GM18868 (cell line): ENCODE measurements around the gene IRAK4.
"Not testable (repeated sequence)": the region's sequence is repeated elsewhere in the genome, so short reads cannot be mapped to it uniquely, and the experiment has no call there.

Experiments used
- ATAC-seq: cut with Tn5 transposase; IDR thresholded peaks from one replicate; pipeline ENCODE4 v1.9.1; 2021; ENCODE audit warnings: mild to moderate bottlenecking, moderate library complexity; ENCODE audit not compliant: unreplicated experiment

IRAK4 gene

DNA sequence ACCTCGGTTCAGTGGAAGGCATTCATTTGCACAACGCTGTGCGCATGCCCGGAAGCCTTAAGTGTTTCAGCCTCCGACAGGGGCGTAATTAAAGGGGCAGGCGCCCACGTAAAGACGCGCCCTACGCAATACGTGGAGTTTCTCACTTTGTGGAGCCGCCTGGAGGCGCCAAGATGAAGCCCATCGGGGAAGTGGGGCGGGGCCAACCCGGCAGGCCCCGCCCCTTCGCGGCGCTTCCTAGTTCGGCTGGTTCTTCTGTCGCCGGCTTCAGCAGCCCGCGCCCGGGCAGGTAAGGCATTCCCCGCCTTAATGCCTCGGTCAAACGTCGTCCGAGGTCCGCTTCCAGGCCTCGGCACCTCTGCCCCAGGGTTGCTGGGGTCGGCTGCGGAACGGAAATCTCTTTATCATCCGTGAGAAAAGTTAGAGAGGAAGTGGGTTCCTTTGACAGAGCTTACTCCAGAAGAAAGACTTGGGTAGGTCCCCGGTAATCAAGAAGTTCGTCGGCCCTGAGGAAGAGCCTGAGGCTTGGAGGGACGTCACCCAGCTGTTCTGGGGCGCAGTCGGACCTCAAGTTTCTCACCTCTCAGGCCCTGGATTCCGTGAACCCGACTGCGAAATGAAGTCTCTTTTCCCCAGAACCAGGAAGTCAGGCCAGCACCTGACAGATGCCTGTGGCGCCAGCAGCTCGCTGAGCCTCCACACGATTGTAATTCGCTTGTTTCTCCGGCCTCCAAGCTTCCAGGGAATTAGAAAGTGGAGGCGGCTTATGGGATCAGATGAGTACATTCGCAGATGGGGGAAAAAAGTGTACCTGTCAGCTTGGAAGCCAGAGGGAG, at the start of gene IRAK4, which contains the start of gene PUS7L:
Gene IRAK4, plus strand, starts transcription at position 224 of the 836 bp plus-strand sequence. CDS start 9,161 bp downstream, outside the sequence.
Gene PUS7L, minus strand, starts transcription at position 63 of the 836 bp plus-strand sequence. CDS start 3,545 bp downstream, outside the sequence.
- ATAC-seq: peak; percentile 96

DNA sequence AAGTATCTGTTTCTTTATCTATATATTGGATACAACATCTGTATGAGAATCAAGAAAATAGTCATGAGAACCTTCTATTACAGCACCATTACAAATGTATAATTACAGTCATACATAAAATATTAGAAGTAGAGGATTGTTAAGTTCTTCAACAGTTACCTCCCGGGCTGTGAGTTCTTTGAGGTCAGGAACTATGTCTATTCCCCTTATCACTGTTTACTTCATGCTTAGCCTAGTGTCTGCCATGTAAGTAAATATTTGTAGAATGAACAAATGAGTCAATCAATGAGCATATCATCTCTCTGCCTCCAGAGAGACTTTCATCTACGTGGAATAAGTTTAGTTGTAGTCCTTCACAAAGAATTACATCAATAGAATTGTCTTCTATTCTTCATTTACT, 47.4 kb upstream of the IRAK4 start:
- no peak for ATAC-seq

DNA sequence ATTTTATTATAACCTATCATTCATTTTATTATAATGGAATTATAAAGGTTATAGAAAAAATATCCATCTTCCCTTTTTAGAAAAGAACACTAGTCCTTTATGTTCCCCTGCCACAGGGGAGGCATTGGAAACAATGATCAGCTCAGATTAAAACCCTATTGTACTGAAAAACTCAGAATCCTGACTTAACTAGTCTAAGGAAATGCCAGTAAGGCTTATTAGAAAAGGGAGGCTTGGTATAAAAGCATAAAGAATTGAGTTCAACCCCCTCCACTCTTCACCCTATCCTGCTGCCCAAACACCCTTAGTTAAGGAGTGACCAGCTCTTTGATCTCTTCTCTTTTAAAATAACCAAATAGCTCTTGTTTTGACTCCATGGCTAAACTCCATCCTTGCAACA, 36.1 kb upstream of the IRAK4 start:
- ATAC-seq: no peak

DNA sequence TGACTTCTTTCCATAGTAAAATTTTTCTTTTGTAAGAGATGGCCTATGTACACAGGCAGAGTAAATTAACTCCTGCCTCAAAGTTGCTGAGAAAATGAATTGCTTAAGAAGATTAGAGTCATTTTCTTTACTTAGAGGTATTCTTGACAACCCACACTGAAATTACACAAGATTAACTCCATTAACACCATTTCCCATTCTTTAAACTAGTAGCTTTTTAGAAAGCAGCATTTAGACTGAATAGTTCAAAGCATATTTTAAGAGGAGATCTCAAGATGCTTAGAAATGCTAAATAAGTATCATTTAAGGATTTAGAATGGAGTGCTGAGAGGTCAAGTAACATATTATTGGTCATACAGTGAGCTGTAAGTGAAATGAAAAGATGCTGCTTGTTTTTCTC, 35.6 kb upstream of the IRAK4 start:
- ATAC-seq: no peak

DNA sequence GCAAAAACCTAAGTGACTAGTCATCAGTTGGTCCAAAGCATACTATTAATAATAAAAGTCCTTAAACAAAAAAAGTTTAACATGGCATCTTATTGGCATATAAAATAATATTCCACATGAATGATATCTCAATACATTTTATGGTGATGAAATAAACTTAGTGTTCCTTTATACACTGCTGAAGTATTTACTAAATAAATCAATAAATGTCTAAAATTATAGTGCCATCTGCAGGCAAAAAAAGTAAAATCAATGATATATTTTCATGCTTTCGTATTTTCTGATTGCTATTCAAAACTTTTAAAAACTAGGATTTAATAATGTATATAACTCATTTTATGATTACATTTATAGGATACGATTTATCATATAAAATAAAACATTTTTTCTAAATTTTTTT, 30.6 kb upstream of the IRAK4 start:
- no peak for ATAC-seq

DNA sequence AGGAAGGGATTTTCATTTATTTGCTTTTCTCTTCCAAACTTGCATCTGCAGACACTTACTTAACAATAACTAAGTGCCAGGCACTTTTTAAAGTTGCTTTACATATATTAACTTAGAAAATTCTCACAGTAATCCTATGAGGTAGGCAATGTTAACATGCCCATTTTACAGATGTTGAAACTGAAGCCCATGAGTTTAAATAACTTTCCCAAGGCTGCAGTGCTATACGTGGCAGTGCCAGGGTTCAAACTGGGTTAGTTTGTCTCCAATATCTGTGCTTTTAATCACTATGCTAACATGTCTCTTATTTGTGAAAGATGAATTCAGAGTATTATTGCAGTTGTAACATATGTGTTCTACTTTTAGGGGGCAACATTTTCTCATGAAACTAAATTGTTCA, 30.1 kb upstream of the IRAK4 start:
- ATAC-seq: no peak

DNA sequence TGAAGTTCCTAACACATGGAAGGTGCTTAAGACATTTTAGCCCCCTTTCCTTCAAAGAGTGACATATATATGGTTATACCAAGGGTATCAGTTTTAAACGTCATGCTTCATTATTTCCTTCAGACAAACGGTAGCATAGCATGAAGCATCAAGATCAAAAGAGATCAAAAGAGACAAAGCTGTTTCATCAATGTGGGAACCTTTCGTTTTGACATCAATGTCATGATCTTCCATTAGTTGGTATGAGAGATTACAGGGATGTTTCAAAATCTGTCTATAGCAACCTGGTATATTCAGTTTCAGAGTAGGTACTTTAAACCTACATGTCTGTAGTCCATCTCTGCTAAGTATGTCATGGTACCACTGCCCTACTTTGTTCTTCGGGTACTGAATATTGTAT, 28.5 kb upstream of the IRAK4 start:
- ATAC-seq: no peak

DNA sequence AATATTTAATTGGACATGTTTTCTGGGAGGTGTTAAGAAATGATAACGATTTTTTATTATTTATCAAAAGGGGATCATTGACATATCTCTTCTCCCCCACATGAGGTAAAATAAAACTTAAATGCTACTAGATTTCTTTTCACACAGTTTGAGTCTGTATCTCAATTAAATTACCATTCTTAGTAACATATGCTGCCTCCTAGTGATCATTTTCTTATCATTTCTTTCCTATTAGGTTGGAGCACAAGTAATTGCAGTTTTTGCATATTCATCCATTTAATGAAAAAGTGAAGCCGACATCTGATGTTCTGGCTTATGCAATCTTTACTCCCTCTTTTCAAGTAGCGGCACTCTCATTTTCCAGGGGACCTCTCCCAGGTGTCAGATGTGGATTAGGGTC, 25.1 kb upstream of the IRAK4 start:
- ATAC-seq: no peak

DNA sequence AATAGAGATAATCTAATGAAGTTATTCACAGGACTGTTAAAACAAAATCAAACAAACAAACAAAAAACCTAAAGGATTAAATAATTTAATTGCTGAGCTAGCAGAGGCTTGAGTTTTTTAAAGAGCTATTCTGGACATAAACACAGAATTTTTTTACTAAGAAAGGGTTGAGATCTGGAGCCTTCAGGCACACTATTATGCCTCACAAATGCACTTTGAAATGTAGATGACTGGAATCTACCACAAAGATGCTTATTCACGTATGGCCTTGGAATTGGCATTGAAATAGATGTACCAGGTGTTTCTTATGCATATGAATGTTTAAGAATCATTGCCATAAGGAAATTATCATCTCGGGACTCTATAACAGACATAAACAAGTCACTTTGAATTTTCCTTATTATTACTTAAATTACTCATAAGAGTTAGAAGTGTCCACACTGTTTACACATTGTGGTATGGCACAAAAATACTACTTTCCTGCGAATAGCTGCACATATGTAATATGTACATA, 21.8 kb upstream of the IRAK4 start:
- ATAC-seq: no peak

DNA sequence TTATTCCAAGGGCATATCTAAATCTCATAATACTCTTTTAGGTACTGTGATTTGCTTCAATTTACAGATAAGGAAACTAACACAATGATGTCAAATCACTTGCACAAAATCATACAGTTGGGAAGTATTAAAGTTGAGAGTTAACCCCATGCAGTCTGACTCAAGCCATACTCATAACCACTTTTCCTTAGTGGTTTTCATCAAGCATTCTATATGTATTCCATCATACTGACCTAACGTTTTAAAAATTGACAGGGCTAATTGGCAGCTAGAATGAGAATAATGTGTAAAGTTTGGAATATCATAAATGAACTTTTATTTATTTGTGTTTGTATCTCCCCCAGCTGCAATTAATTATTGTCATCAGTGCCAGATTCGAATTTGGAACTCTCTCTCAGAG, 21.1 kb upstream of the IRAK4 start:
- ATAC-seq: no peak

DNA sequence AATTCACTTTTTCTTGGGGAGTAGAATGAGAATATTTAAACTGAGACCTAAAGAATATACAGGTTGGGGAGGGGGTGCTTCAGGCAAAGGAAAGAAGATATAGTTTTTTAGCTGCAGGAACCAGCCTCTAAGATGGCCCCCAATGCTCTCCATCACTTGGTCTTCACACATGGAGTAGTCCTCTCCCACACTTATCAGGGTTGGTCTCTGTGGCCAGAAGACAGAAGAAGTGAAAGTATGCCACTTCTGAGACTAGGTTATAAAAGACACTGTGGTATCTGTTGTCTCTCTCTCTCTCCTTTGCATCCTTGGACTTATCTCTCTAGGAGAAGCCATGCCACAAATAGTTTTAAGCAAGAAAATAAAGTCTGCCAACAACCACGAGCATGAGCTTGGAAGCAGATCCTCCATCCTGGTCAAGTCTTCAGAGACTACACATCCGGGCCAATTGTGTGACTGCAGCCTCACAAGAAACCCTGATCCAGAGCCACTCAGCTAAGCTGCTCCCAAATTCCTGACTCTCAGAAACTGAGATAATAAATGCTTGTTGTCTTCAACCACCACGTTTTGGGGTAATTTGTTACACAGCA, 18.1 kb upstream of the IRAK4 start:
- ATAC-seq: peak; percentile 89

DNA sequence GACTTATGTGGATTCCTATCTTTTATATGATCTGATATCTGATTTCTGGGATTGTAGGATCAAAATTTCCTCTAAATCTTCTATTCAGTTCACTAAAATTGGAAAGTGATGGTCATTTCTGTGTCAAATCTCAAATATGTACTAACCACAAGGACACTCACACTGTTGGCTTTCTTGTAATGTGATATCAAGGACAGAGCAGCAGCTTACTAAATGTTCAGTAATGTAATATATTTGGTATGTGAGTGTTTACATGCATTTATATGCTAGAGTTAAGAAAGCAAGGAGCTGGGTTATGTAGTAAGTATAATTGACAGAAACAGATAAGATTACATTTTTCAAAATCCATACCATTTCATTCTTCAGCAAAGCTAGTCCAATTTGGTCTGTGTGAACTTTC, 16.6 kb upstream of the IRAK4 start:
- no peak for ATAC-seq

DNA sequence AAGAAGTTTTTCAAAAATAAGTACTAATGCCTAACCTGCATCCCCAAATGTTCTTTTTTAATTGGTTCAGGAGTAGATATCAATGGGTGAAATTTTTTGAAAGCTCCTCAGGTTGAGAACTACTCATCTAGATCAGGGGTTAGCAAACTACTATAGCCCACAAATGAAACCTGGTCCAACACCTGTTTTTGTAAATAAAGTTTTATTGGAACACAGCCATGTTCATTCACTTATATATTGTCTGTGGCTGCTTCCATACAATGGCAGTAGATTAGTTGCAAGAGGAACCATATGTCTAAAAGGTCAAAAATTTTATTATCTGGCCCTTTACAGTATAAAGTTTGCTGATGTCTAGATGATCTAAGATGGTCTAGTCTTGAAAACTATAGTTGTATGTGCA, 13.9 kb upstream of the IRAK4 start:
- ATAC-seq: no peak

DNA sequence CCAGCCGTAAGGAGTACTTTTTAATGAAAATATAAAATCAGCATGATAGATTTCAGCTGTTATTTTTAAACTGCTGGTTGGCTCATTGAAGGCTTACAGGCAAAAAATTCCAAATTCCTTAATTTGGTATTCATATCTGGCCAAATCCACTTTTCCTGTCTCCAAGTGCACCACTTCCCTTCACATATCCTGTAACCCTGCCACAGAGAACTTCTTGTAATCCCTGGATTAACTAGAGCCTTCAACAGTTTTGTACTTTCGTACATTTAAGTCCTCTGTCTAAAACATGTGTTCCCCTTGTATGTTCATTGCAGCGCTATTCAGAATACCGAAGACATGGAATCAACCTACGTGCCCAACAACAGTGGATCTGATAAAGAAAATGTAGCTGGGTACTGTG, 9.7 kb upstream of the IRAK4 start:
- ATAC-seq: no peak

DNA sequence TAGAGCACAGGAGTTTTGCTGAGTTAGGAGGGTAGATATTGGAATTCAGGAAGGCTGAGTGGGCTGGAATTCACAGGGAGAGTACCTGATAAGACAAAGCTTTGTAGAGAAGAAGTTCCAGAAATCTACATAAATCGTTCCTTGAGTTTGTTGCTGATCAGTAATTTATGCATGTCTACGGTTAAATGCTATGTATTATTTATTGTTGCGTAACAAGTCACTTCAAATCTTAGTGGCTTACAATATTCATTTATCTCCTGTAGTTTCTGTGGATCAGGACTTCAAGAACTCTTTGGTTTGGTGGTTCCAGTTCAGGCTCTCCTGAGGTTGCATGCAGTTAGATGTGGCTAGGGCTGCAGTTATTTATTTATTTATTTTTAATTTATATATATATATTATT, 7.9 kb upstream of the IRAK4 start:
- ATAC-seq: no peak

DNA sequence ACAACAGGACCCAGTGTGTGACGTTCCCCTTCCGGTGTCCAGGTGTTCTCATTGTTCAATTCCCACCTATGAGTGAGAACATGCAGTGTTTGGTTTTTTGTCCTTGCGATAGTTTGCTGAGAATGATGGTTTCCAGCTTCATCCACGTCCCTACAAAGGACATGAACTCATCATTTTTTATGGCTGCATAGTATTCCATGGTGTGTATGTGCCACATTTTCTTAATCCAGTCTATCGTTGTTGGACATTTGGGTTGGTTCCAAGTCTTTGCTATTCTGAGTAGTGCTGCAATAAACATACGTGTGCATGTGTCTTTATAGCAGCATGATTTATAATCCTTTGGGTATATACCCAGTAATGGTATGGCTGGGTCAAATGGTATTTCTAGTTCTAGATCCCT, 7.4 kb upstream of the IRAK4 start:
- ATAC-seq: not testable (repeated sequence)

DNA sequence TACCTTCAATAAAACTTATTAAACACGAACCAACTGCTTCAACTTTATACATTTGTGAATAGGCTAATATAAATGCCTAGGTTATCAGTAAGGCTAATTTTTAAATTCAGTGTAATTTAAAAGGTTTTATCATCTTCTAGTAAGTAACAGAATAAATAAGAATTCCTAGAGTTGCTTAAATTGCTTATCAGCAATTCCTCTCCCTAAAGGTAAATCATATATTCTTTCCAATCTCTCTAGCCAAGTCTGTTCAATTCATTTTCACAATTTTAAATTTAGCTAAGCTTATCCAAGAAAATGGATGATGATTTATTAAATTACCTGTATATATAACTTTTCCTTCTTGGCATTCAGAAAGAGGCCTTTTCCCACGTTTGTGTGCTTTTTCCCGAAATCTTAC, 4.7 kb upstream of the IRAK4 start:
- ATAC-seq: no peak

DNA sequence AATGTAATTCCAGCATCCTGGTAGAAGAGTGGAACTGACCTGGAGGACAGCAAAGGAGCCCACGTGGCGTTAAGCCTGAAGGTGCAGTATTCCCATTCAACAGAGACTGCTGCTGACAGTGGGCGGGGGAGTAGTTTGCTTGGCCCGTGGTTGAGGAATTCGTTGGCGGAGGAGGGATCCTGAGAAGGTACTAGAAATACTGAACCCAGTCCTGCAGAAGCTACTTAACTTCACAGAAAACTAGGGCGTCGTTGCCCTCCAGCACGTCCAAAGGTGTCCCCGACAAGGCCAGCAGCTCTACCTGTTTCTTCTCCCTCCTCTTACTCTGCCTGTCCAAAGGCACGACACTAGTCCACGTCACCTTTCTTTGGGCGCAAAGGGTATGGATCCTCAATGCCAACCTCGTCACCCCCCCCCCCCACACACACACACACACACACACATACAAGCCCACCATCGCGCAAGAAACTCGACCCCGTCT, 464 bp upstream of the IRAK4 start:
- ATAC-seq: peak; percentile 2

DNA sequence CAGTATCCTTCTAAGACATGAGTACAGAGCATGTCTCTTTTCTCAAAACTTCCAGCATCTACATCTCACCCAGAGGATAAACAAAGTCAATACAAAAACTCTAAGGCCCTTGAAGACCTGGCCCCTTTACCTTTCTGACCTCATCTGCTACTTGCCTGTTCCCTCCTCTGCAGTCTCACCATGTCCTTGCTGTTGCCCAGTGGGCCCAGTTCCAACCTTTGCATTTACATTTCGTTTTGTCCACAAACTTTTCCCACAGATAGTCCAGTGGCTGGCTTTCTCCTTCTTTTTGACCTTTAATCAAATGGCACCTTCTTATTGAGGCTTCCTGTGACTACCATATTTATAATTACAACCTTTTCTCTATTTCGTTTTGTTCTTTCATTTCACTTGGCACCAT, 1.6 kb downstream of the IRAK4 start:
- ATAC-seq: no peak

DNA sequence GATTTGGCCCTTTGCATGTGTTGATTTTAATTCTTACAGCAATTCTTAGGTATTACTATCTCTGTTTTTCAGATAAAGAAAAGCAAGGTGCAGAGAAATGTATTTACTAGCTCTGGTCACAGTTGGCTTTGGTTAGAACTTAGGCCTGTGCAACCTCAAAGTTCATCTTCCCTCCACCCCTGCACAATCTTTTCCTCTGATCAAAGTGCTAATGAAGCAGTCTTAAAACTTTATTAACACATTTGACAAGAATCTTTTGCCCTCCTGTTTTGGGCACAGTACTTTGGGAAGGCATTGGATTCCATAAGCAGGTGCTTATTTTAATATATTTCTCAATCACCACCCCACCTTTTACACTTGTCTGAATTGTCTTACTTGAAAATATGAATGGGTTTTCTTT, 2.7 kb downstream of the IRAK4 start:
- no peak for ATAC-seq

DNA sequence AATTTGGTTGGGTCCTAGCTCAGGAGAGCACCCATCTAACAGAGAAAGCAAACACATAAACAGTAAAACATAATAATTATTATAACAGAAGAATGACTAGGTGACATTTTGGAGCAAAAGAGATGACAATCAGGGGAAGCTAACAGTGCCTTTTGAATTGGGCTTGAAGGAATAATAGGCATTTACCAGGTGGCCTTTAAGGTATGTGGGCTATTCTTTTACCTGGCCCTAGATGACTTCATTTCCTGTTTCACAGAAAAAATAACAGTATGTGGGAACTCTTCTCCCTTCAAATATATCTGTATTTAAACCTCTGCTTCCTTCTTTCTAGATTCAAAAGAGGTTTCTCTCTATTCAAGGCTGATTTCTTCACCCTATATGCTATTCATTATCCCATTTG, 3.8 kb downstream of the IRAK4 start:
- ATAC-seq: no peak

DNA sequence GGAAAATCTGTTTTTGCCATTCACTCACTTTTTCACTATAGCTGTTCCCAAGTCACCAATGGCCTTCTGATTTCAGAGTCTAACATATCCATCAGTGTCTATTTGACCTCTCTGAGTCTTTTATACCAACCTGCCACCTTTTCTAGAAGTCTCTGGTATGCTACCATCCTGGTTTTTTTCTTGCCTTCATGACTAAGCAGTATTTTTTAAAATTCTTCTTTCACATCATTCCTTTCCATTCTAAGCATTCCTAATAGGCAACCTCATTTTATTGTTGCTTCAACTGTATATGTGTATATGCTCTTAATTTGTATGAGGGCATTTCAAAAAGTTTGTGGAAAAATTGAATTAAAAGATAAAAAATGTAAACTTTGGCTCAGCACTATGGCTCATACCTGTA, 5.0 kb downstream of the IRAK4 start:
- ATAC-seq: no peak
